ENCODE results near the gene ADIG.

Gene ADIG

GRCh38 chr20:38581013-38581412, at the start of gene ADIG:
ADIG (plus strand) TSS chr20:38581197; CDS start chr20:38581251, 54 bp downstream.
- no peak for DNase-seq

- no peak for DNase-seq
These were observed 46.2 kb upstream of the ADIG start for GRCh38 chr20:38534756-38535155.

GRCh38 chr20:38536310-38536709, 44.7 kb upstream of the ADIG start:
- no peak for DNase-seq

DNA sequence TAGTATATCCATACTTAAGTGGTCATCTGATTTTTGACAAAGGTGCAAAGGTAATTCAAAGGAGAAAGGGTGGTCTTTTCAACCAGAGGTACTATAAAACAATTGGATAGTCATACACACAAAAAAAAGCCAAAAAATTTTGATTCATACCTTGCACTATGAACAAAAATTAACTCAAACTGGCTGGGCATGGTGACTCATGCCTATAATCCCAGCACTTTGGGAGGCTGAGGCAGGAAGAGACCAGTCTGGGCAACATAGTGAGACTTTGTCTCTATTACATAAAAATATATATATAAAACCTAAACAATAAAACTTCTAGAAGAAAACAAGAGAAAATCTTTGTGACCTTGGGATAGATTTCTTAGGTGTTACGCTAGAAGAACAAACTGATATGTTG, 43.8 kb upstream of the ADIG start:
- no peak for DNase-seq

- no peak for DNase-seq
These were observed 42.2 kb upstream of the ADIG start for GRCh38 chr20:38538789-38539188.

DNA sequence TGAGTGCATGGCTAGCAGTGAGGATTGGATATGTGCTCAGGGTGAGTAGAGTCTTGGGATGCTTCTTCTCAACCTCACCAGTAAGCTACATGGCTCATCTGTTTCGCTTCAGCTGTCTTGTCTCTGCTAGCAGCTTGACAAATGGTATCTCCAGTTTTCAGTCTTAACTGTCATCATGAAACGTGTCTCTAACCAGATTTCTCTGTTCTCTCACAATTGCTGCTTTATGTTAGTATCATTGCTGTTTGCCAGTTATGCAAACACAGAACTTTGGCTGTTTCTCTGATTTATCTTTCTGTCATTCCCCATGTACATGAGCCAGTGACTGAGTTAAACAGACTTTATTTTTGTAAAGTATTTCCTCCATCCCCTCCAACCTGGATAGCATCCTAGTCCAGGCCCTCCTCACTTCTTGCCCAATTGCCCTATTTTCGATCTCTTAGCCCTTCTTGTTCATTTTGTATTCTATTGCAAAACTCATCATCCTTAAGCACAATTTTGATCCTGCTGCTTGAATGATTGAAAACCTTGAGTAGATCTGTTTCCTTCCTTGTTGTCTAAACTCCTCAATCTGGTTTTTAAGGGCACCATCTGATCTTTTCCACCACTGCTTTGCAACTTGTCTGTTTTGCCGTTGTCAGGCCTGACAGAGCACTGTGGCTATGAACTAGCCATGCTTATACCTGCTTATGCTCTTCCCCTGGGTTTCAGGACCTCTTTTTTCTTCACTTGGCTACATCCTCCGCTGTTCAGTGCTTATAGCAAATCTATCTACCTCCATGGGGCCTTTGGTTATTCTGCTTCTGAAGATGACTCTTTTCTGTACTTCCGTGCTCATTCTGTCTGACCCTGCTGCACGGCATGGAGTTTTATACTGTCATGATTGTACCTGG, 37.7 kb upstream of the ADIG start:
- no peak for DNase-seq

DNA sequence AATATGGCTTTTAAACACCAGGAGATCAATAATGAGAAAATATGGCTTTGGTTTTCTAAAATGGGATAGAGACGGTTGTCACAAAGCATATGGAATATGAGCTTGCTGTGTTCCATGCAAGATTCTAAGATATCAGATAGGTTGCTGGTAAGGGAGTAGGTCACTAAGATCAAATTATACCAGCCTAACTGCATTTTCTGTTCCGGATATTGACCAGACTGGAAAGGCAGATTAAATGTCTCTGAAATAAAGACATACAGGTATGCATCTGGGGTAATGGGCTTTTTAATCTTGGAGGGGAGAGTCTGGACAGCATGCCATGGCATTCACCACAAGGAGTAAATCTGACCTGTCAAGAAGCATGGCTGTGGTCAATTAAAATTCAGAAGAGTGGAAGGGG, 35.2 kb upstream of the ADIG start:
- no peak for DNase-seq

- DNase-seq = no peak
These were observed 33.5 kb upstream of the ADIG start for GRCh38 chr20:38547288-38548085.

GRCh38 chr20:38548356-38549083, 32.5 kb upstream of the ADIG start:
- DNase-seq = no peak

DNA sequence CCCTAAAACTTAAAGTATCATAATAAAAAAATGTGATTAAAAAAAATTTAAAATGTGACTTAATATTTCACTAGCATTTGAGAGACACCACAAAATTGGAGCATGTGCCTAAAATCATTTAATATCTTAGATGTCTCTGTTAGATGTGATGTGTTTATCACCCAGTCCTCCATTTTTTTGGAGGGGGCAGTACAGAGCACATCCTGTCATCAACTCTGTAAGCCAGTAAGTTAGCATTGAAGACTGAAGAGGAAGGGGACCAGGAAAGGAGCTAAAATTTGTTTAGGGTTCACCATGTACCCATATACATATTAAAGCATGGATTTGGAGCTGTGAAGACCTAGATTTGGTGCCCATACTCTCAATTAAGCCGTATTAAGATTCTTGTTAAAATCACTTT, 30.7 kb upstream of the ADIG start:
- no peak for DNase-seq

DNA sequence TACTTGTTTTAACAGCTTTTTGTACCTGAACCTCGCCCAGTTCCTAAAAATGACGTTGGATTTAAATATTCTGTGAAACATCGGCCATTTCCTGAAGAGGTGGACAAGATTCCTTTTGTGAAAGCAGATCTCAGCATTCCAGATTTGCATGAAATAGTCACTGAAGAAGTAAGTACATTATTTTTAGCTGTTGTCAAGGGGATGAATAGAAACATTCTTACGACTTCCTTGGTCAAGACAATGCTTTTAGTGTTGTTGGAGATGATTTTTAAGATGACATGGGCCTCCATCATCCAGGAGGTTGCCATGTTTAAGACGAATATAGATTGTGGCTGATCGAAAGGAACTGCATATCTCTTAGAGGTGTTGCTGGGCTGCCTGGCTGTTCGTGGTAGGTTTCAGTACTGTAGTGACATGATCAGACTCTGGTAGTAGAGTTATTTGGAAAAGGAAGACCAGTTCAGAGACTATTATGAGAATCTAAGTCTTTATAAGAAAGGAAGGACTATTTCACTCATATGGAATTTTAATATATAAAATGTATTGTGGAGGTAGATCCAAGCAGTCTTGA, 29.9 kb upstream of the ADIG start:
- no peak for DNase-seq

- DNase-seq = no peak
These were observed 26.0 kb upstream of the ADIG start for GRCh38 chr20:38554986-38555385.

GRCh38 chr20:38555395-38555794, 25.6 kb upstream of the ADIG start:
- no peak for DNase-seq

- no peak for DNase-seq
These were observed 23.8 kb upstream of the ADIG start for GRCh38 chr20:38557174-38557573.

DNA sequence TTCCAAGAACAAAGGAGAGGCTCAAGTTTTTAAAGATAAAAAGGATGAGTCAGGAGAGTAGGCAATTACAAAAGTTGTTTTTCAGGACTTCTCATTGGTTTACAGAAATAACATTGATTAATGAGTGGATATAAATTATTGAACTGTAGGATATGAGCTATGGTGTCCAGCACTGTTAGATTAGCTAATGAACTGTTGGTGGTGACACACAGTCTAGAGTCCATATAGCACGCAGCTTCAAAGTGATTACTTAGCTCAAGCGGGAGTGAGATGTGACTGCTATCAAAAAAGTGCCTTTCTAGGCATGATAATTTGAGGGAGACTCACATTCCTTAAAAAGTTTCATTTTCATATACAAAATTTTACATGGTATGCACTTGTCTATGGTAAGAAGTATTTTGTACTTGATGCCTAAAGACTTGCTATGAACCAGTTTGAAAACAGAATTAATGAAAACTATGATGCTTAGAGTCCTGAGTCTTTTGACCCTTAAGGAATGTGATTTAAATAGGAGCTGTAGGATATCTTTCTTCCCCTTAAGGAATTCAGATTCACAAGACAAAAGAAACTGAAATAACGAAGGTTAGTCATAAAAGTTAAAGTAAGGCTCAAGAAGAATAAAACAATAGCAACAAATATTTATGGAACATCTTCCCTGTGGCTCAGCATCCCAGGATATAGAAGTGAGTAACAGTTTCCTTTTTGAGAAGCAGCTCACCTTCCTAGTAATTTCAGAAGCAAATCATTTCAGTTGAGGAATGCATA, 22.2 kb upstream of the ADIG start:
- no peak for DNase-seq

DNA sequence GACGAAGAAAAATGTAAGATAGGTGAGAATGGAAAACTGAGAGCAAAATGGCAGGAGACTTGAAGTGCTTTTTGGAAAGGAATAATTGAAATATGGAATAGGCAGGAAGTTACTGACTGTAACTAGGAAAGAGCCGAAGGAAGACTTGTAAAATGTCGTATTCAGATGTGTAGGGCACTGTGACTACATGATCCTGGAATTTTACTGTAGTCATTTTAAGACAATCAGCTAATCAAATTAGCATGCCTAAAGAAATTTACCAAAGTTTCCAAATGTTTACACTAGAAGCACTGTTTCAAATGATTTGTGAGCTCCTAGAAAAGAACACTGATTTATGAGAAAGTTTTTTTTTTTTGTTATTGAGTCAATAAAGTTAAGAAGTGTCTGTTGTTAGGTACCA, 21.2 kb upstream of the ADIG start:
- no peak for DNase-seq

- DNase-seq = no peak
These were observed 17.1 kb upstream of the ADIG start for GRCh38 chr20:38563802-38564431.

- DNase-seq = no peak
These were observed 16.3 kb upstream of the ADIG start for GRCh38 chr20:38564680-38565079.

DNA sequence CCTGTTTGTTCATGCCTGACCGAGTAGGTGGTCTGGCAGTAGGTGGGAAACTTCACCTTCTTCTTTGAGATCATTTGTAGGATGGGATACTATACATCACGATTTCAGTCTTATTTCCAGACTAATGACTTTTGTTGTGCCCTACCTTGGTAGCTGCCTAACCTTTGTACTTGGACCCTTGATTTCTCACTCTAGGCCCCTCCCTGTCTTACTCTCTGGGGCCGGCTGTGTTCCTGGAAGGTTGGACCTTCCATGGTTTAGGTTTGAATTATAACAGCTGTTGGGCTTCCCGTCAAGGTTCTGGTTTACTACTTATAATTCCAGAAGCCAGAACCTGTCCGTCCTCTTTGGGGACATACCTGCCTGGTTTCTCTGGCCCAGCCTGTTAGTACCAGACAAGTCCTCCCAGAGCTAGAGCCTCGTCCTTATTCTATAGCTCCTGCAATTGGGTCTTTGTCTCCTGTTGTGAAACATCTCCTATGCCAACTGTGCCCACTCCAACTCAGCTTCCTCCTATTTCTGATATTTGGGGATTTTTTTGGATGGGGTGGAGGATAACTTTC, 14.9 kb upstream of the ADIG start:
- no peak for DNase-seq

- DNase-seq = no peak
These were observed 11.1 kb upstream of the ADIG start for GRCh38 chr20:38569747-38570525.

GRCh38 chr20:38573413-38573812, 7.6 kb upstream of the ADIG start:
- DNase-seq = no peak

Data from CD4-positive, alpha-beta T cell treated with Interleukin-1 beta for 1 hour (primary cell).